Hepatocyte (in vitro differentiated cells): ENCODE measurements around the gene NME4.

Source experiments
- EZH2 ChIP-seq: fragments of 200-600 bp; sonication (generic); IDR thresholded peaks from 2 replicates; pipeline ENCODE4 v1.6.1; 2016; ENCODE audit warnings: antibody characterized with exemption, mild to moderate bottlenecking, borderline replicate concordance
- EZH2phosphoT487 ChIP-seq: fragments of 200-600 bp; sonication (generic); IDR thresholded peaks from one replicate; pipeline ENCODE4 v1.6.1; 2018; ENCODE audit warnings: antibody characterized with exemption, mild to moderate bottlenecking, low read depth, moderate library complexity; ENCODE audit not compliant: unreplicated experiment, severe bottlenecking
- TF ChIP-seq, protein P1 (sequence below): fragments of 200-600 bp; sonication (generic); IDR thresholded peaks from 2 replicates; pipeline ENCODE4 v1.5.1; 2016; ENCODE audit warnings: antibody characterized with exemption, mild to moderate bottlenecking; ENCODE audit not compliant: poor library complexity

GRCh38 chr16:426906-427249 is 29.9 kb downstream of the NME4 start:
- TF ChIP-seq, protein P1, sequence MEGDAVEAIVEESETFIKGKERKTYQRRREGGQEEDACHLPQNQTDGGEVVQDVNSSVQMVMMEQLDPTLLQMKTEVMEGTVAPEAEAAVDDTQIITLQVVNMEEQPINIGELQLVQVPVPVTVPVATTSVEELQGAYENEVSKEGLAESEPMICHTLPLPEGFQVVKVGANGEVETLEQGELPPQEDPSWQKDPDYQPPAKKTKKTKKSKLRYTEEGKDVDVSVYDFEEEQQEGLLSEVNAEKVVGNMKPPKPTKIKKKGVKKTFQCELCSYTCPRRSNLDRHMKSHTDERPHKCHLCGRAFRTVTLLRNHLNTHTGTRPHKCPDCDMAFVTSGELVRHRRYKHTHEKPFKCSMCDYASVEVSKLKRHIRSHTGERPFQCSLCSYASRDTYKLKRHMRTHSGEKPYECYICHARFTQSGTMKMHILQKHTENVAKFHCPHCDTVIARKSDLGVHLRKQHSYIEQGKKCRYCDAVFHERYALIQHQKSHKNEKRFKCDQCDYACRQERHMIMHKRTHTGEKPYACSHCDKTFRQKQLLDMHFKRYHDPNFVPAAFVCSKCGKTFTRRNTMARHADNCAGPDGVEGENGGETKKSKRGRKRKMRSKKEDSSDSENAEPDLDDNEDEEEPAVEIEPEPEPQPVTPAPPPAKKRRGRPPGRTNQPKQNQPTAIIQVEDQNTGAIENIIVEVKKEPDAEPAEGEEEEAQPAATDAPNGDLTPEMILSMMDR: no peak
- TF ChIP-seq EZH2 (no peak), EZH2phosphoT487 (no peak)
